HCT116 (cell line): ENCODE data around the gene GALNT5. TPM values are rescaled to one million over a fixed set of nuclear protein-coding genes. Genes with fewer than 3 reads are reported as not detected.

Source experiments
- ATAC-seq: fragments of 200-7000 bp; cut with Tn5 transposase; 2 replicates; pipeline ENCODE4 v1.9.1; 2020; ENCODE audit warnings: mild to moderate bottlenecking, moderate library complexity
- BruUV-seq: library from RNA; stranded (reverse); fragments of 400-500 nt; replicated peaks from 2 replicates; lab custom pipeline; 2021; lab: Mats Ljungman, UMichigan
- CTCF ChIA-PET: fragments of 300-600 bp; sonication (Branson Sonifier 250); formaldehyde crosslinking; loops from one replicate; lab custom pipeline; 2021; ENCODE audit warnings: antibody characterized with exemption; lab: Charles Lee
- POLR2A ChIA-PET: fragments of 300-600, 350-600 bp; sonication (Branson Sonifier 250); formaldehyde crosslinking; loops from one replicate; lab custom pipeline; 2021; ENCODE audit warnings: antibody characterized with exemption; lab: Charles Lee
- RAD21 ChIA-PET, 2 experiments: fragments of 300-600 bp; sonication (Branson Sonifier 250); formaldehyde crosslinking; loops; one replicate each; lab custom pipeline; 2023; ENCODE audit warnings: low total read pairs in 2 of 2; ENCODE audit not compliant: uncharacterized antibody in 2 of 2, unreplicated experiment in 2 of 2, low non-redundant PET in 1 of 2; lab: Charles Lee
- DNase-seq: peaks from one replicate; pipeline ENCODE4 v3.0.0-alpha.2; 2010; ENCODE audit warnings: low read depth, low spot score
- H2AFZ ChIP-seq: fragments of 200-600 bp; shearing (Covaris generic), sonication (generic); 2 replicates; pipeline ENCODE4 v1.6.1; 2017; ENCODE audit warnings: low read depth, mixed run types, mixed read lengths, antibody characterized with exemption, low read length; ENCODE audit not compliant: poor library complexity, severe bottlenecking
- H3K27ac ChIP-seq: 2 replicates; pipeline ENCODE4 v1.5.1; 2012; ENCODE audit warnings: low read depth, low read length
- H3K27me3 ChIP-seq: fragments of 200-600 bp; sonication (generic); 2 replicates; pipeline ENCODE4 v1.6.1; 2016; ENCODE audit warnings: mixed run types, low read length, mixed read lengths; ENCODE audit not compliant: insufficient read depth
- H3K36me3 ChIP-seq, 2 experiments: fragments of 200-500 bp in 1 of 2; fragments of 200-600 bp in 1 of 2; sonication (Bioruptor generic) in 1 of 2; sonication (generic) in 1 of 2; 2 replicates each; pipeline versions ENCODE4 v1.5.1 to v1.6.1; 2014 to 2016; ENCODE audit warnings: low read length in 2 of 2, inconsistent platforms in 1 of 2, mixed read lengths in 1 of 2, mixed run types in 1 of 2; ENCODE audit not compliant: insufficient read depth in 2 of 2, control insufficient read depth in 1 of 2
- H3K4me1 ChIP-seq, 2 experiments: fragments of 200-600 bp in 1 of 2; sonication (generic) in 1 of 2; 2 replicates each; pipeline versions ENCODE4 v1.5.1 to v1.6.1; 2012 to 2017; ENCODE audit warnings: low read length in 2 of 2, inconsistent platforms in 1 of 2, mild to moderate bottlenecking in 1 of 2, mixed read lengths in 1 of 2, mixed run types in 1 of 2, moderate library complexity in 1 of 2; ENCODE audit not compliant: insufficient read depth in 2 of 2, control insufficient read depth in 1 of 2
- H3K4me2 ChIP-seq: fragments of 200-600 bp; sonication (generic); 2 replicates; pipeline ENCODE4 v1.6.1; 2017; ENCODE audit warnings: mixed run types, low read length, mixed read lengths
- H3K4me3 ChIP-seq, 2 experiments: fragments of 200-600 bp in 1 of 2; sonication (generic) in 1 of 2; replicated peaks in 1 of 2; 2 replicates each; pipeline ENCODE4 v1.5.1; 2011 to 2016; ENCODE audit warnings: low read length in 2 of 2, control low read depth in 1 of 2, low read depth in 1 of 2, mild to moderate bottlenecking in 1 of 2, mixed read lengths in 1 of 2, mixed run types in 1 of 2
- H3K79me2 ChIP-seq: fragments of 200-600 bp; sonication (generic); 2 replicates; pipeline ENCODE4 v1.6.1; 2017; ENCODE audit warnings: mild to moderate bottlenecking, mixed run types, low read length, moderate library complexity, mixed read lengths; ENCODE audit not compliant: insufficient read depth
- H3K9ac ChIP-seq: fragments of 200-600 bp; sonication (generic); 2 replicates; pipeline ENCODE4 v1.6.1; 2016; ENCODE audit warnings: low read length, mixed read lengths
- H3K9me2 ChIP-seq: fragments of 200-600 bp; sonication (generic), shearing (Covaris generic); 2 replicates; pipeline ENCODE4 v1.6.1; 2017; ENCODE audit warnings: mixed run types, mild to moderate bottlenecking, moderate library complexity; ENCODE audit not compliant: insufficient read depth
- H3K9me3 ChIP-seq, 2 experiments: fragments of 200-500 bp in 1 of 2; fragments of 200-600 bp in 1 of 2; sonication (Bioruptor generic) in 1 of 2; sonication (generic) in 1 of 2; 2 replicates each; pipeline ENCODE4 v1.6.1; 2014 to 2017; ENCODE audit warnings: low read length in 2 of 2, mixed read lengths in 2 of 2, inconsistent platforms in 1 of 2, low read depth in 1 of 2, mild to moderate bottlenecking in 1 of 2, mixed run types in 1 of 2, moderate library complexity in 1 of 2; ENCODE audit not compliant: control insufficient read depth in 1 of 2, insufficient read depth in 1 of 2
- H4K20me1 ChIP-seq: fragments of 200-600 bp; sonication (generic), shearing (Covaris generic); 2 replicates; pipeline ENCODE4 v1.6.1; 2017; ENCODE audit warnings: mixed run types, mild to moderate bottlenecking, moderate library complexity; ENCODE audit not compliant: insufficient read depth
- ATF3 ChIP-seq: IDR thresholded peaks from 2 replicates; pipeline ENCODE4 v1.6.1; 2012
- CBX3 ChIP-seq: IDR thresholded peaks from 2 replicates; pipeline ENCODE4 v1.6.1; 2012; ENCODE audit warnings: low read depth
- CEBPB ChIP-seq: IDR thresholded peaks from 2 replicates; pipeline ENCODE4 v1.6.1; 2012; ENCODE audit warnings: low read depth
- EGR1 ChIP-seq: IDR thresholded peaks from 2 replicates; pipeline ENCODE4 v1.6.1; 2012; ENCODE audit warnings: low read depth
- ELF1 ChIP-seq: IDR thresholded peaks from 2 replicates; pipeline ENCODE4 v1.6.1; 2012; ENCODE audit warnings: low read depth, borderline replicate concordance
- EZH2phosphoT487 ChIP-seq: fragments of 200-600 bp; IDR thresholded peaks from 2 replicates; pipeline ENCODE4 v1.6.1; 2018; ENCODE audit warnings: antibody characterized with exemption, borderline replicate concordance
- FOSL1 ChIP-seq: IDR thresholded peaks from 2 replicates; pipeline ENCODE4 v1.6.1; 2012; ENCODE audit warnings: low read depth
- MAX ChIP-seq: IDR thresholded peaks from 2 replicates; pipeline ENCODE4 v1.6.1; 2012
- POLR2A ChIP-seq: IDR thresholded peaks from 2 replicates; pipeline ENCODE4 v1.7.0; 2011; ENCODE audit warnings: borderline replicate concordance; ENCODE audit not compliant: insufficient read depth, insufficient read length; ENCODE audit errors: extremely low read depth
- SIN3A ChIP-seq: IDR thresholded peaks from 2 replicates; pipeline ENCODE4 v1.6.1; 2012; ENCODE audit warnings: low read depth
- SP1 ChIP-seq: IDR thresholded peaks from 2 replicates; pipeline ENCODE4 v1.6.1; 2012; ENCODE audit warnings: low read depth
- SRF ChIP-seq: IDR thresholded peaks from 2 replicates; pipeline ENCODE4 v1.6.1; 2012; ENCODE audit warnings: low read depth
- YY1 ChIP-seq: IDR thresholded peaks from 2 replicates; pipeline ENCODE4 v1.6.1; 2011; ENCODE audit warnings: low read length, low read depth, moderate library complexity, mild to moderate bottlenecking; ENCODE audit not compliant: insufficient replicate concordance; ENCODE audit errors: extremely low read depth
- ZBTB33 ChIP-seq: IDR thresholded peaks from 2 replicates; pipeline ENCODE4 v1.6.1; 2011; ENCODE audit warnings: mild to moderate bottlenecking, low read length, moderate library complexity; ENCODE audit not compliant: insufficient replicate concordance; ENCODE audit errors: extremely low read depth
- ZFX ChIP-seq: fragments of 450-650 bp; IDR thresholded peaks from 2 replicates; pipeline ENCODE4 v1.6.1; 2017
- intact Hi-C: fragments of 100-400 bp; cut with micrococcal nuclease; formaldehyde crosslinking; loops from 2 replicates; pipeline ENCODE4 v1.10.0; 2022
- total RNA-seq: library from RNA; stranded (reverse); gene quantifications from one replicate; pipeline ENCODE4 v1.2.1, GENCODE V29; 2021; ENCODE audit not compliant: unreplicated experiment
- TF ChIP-seq, protein P1 (sequence below), 3 experiments: fragments of 200-600 bp in 1 of 3; sonication (generic) in 1 of 3; IDR thresholded peaks in 2 of 3; conservative IDR thresholded peaks in 1 of 3; 2 replicates each; pipeline ENCODE4 v1.5.1; 2012 to 2017; ENCODE audit warnings: low read depth in 2 of 3, low read length in 2 of 3, antibody characterized with exemption in 1 of 3, borderline replicate concordance in 1 of 3, control low read depth in 1 of 3, mild to moderate bottlenecking in 1 of 3, mixed read lengths in 1 of 3, mixed run types in 1 of 3, moderate library complexity in 1 of 3; ENCODE audit not compliant: insufficient read depth in 1 of 3
- TF ChIP-seq, protein P2 (sequence below): IDR thresholded peaks from 2 replicates; pipeline ENCODE4 v1.6.1; 2012; ENCODE audit warnings: low read depth

Gene GALNT5
- total RNA-seq, 1 experiment from 2014 or later = 3.9 TPM

DNA sequence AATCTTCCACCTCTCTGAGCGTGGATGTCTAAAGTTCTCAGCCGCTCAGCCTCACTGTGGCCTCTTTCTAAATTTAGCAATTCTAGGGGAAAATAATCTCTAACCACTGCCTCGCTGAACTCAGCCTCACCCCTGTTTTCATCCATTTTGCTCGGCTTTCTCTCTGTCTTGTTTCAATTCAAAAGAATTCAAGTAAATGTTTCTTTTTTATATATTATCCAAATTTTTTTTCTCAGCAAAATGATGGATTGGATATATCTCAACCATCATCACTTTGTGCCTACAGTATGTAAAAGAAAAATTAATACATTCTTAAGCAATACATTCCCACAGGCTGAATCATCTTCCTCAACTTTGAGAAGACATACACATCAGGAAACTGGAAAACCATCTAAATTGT lies 24.0 kb upstream of the GALNT5 start:
- DNase-seq (no peak), ATAC-seq (no peak)
- BruUV-seq = no TSS peak

More for the DNA sequence above, 24.0 kb upstream of the GALNT5 start:
- Histone ChIP-seq H3K9me2 (peaks cover 5% of the 10 kb centered on the region; the same call in 1 of the 2 replicates), H3K9me3 (no peaks in the 10 kb centered on the region), H3K4me1 (peaks cover 0 to 6% of the 10 kb centered on the region in 2 experiments; a peak in 1 of 4 replicates), H3K36me3 (no peaks in the 10 kb centered on the region), H3K4me3 (no peak overlapping the region), H4K20me1 (no peaks in the 10 kb centered on the region), H3K27me3 (no peaks in the 10 kb centered on the region), H3K4me2 (no peak overlapping the region), H3K27ac (no peak overlapping the region), H2AFZ (peak overlapping the region; percentile 57), H3K79me2 (no peaks in the 10 kb centered on the region), H3K9ac (no peak overlapping the region)
- ChIA-PET RAD21 (no interaction called here), CTCF (no interaction called here), POLR2A (no interaction called here)
- TF ChIP-seq CBX3 = no peak
- TF ChIP-seq, protein P1, sequence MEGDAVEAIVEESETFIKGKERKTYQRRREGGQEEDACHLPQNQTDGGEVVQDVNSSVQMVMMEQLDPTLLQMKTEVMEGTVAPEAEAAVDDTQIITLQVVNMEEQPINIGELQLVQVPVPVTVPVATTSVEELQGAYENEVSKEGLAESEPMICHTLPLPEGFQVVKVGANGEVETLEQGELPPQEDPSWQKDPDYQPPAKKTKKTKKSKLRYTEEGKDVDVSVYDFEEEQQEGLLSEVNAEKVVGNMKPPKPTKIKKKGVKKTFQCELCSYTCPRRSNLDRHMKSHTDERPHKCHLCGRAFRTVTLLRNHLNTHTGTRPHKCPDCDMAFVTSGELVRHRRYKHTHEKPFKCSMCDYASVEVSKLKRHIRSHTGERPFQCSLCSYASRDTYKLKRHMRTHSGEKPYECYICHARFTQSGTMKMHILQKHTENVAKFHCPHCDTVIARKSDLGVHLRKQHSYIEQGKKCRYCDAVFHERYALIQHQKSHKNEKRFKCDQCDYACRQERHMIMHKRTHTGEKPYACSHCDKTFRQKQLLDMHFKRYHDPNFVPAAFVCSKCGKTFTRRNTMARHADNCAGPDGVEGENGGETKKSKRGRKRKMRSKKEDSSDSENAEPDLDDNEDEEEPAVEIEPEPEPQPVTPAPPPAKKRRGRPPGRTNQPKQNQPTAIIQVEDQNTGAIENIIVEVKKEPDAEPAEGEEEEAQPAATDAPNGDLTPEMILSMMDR (IDR thresholded peaks at IDR 0.05 in 2 of 3, conservative IDR thresholded peaks at IDR 0.05 in 1 of 3; ENCODE audit: borderline replicate concordance in 1 of 3, insufficient read depth in 1 of 3, low read depth in 2 of 3, low read length in 2 of 3) = no peak
- no peak for TF ChIP-seq YY1
- no peak for TF ChIP-seq ELF1
- no peak for TF ChIP-seq ZFX
- no peak for TF ChIP-seq ZBTB33
- no peak for TF ChIP-seq EZH2phosphoT487
- TF ChIP-seq MAX = no peak
- no peak for TF ChIP-seq POLR2A
- TF ChIP-seq SIN3A = no peak
- no peak for TF ChIP-seq CEBPB
- TF ChIP-seq, protein P2, sequence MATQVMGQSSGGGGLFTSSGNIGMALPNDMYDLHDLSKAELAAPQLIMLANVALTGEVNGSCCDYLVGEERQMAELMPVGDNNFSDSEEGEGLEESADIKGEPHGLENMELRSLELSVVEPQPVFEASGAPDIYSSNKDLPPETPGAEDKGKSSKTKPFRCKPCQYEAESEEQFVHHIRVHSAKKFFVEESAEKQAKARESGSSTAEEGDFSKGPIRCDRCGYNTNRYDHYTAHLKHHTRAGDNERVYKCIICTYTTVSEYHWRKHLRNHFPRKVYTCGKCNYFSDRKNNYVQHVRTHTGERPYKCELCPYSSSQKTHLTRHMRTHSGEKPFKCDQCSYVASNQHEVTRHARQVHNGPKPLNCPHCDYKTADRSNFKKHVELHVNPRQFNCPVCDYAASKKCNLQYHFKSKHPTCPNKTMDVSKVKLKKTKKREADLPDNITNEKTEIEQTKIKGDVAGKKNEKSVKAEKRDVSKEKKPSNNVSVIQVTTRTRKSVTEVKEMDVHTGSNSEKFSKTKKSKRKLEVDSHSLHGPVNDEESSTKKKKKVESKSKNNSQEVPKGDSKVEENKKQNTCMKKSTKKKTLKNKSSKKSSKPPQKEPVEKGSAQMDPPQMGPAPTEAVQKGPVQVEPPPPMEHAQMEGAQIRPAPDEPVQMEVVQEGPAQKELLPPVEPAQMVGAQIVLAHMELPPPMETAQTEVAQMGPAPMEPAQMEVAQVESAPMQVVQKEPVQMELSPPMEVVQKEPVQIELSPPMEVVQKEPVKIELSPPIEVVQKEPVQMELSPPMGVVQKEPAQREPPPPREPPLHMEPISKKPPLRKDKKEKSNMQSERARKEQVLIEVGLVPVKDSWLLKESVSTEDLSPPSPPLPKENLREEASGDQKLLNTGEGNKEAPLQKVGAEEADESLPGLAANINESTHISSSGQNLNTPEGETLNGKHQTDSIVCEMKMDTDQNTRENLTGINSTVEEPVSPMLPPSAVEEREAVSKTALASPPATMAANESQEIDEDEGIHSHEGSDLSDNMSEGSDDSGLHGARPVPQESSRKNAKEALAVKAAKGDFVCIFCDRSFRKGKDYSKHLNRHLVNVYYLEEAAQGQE = no peak
- TF ChIP-seq EGR1 = no peak
- TF ChIP-seq FOSL1 = no peak
- TF ChIP-seq SP1 = no peak
- no peak for TF ChIP-seq SRF
- TF ChIP-seq ATF3 = no peak
- intact Hi-C loops = no loop called here
